K562 (cell line): ENCODE data around the gene SHISA6. TPM values are rescaled to one million over a fixed set of nuclear protein-coding genes. Genes with fewer than 3 reads are reported as not detected.

ENCODE experiments used
- DMBX1 ChIP-seq: fragments of 250-450 bp; sonication (Bioruptor Pico); IDR thresholded peaks from 2 replicates; pipeline ENCODE4 v1.8.0; 2022; ENCODE audit warnings: inconsistent platforms, mild to moderate bottlenecking, moderate library complexity, borderline replicate concordance
- FOXK1 ChIP-seq: sonication (generic); formaldehyde crosslinking; IDR thresholded peaks from 2 replicates; pipeline ENCODE4 v1.8.0; 2022; ENCODE audit warnings: missing genetic modification reagents, mild to moderate bottlenecking, borderline replicate concordance
- MED1 ChIP-seq: sonication (generic); formaldehyde crosslinking; IDR thresholded peaks from 2 replicates; pipeline ENCODE4 v1.8.1; 2023; ENCODE audit warnings: missing genetic modification reagents, borderline replicate concordance
- RERE ChIP-seq: sonication (generic); formaldehyde crosslinking; IDR thresholded peaks from 2 replicates; pipeline ENCODE4 v1.8.0; 2023; ENCODE audit warnings: missing genetic modification reagents, mild to moderate bottlenecking, borderline replicate concordance
- RHOXF2B ChIP-seq: fragments of 250-450 bp; sonication (Bioruptor Pico); conservative IDR thresholded peaks from 2 replicates; pipeline ENCODE4 v1.5.1; 2021
- RNF219 ChIP-seq: fragments of 250-450 bp; sonication (Bioruptor Pico); IDR thresholded peaks from 2 replicates; pipeline ENCODE4 v1.5.0; 2022; ENCODE audit warnings: mild to moderate bottlenecking
- TAF9B ChIP-seq: fragments of 450-650 bp; IDR thresholded peaks from 2 replicates; pipeline ENCODE4 v1.6.1; 2018; ENCODE audit warnings: mild to moderate bottlenecking; ENCODE audit not compliant: partially characterized antibody
- ZBTB7A ChIP-seq: IDR thresholded peaks from 2 replicates; pipeline ENCODE4 v1.6.1; 2011; ENCODE audit warnings: low read depth, mild to moderate bottlenecking, low read length, moderate library complexity, borderline replicate concordance; ENCODE audit not compliant: control insufficient read depth
- polyA plus RNA-seq, 8 experiments: library from polyadenylated mRNA; depleted of rRNA in 4 of 8; stranded (reverse) in 5 of 8; unstranded in 3 of 8; fragments of >200 nt; fragmentation: Nextera tagmentation in 2 of 8; fragmentation: Illumina TruSeq in 1 of 8; extraction: Ambion mirVana in 2 of 8; extraction: Trizol in 1 of 8; gene quantifications; 2 replicates each; pipeline versions ENCODE4 v1.2.1 to v1.2.3, GENCODE V29; 2011 to 2014; ENCODE audit warnings: inconsistent platforms in 1 of 8, missing spikeins in 1 of 8
- total RNA-seq, 7 experiments: library from RNA; depleted of rRNA in 6 of 7; stranded (reverse); fragments of >200 nt in 6 of 7; fragmentation: Illumina TruSeq in 2 of 7; extraction: Trizol in 2 of 7; gene quantifications; 2 replicates each; pipeline versions ENCODE4 v1.2.1 to v1.2.3, GENCODE V29; 2011 to 2021; ENCODE audit warnings: low replicate concordance in 1 of 7
- TF ChIP-seq, protein P1 (sequence below): fragments of 200-600 bp; sonication (generic); IDR thresholded peaks from one replicate; pipeline ENCODE4 v1.6.1; 2012; ENCODE audit warnings: mild to moderate bottlenecking, low read depth, low read length, inconsistent platforms

Gene SHISA6
- total and polyA plus RNA-seq, 9 of the 15 experiments (the other 6 are each of a cell fraction or from before 2014, with no cell fraction given) = not detected

DNA sequence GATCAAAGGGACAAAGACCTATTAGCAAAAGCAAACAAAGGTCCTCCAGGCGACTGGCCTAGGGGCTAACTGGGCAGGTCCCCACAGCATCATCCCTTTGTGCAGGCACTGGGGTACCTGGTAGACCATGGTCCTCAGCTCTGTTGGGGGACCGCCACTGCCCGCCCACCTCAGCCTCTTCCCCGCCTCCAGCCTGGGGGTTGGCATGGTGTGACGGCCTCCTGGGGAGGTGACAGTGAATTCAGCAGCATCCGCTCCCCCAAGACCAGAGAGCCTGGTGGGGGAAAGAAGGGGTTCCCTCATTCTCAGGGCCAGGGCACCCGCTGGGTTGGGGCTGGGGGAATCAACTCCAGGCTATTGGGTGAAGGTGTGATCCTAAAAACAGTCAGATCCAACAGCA lies 318.6 kb downstream of the SHISA6 start (continued):
- TF ChIP-seq RERE (CRISPR knock-in tag) (no peak), ZBTB7A (no peak), RHOXF2B (CRISPR knock-in tag) (no peak), RNF219 (CRISPR knock-in tag) (no peak), FOXK1 (no peak), MED1 (CRISPR knock-in tag) (no peak), TAF9B (no peak), DMBX1 (CRISPR knock-in tag) (no peak)
- TF ChIP-seq, protein P1, sequence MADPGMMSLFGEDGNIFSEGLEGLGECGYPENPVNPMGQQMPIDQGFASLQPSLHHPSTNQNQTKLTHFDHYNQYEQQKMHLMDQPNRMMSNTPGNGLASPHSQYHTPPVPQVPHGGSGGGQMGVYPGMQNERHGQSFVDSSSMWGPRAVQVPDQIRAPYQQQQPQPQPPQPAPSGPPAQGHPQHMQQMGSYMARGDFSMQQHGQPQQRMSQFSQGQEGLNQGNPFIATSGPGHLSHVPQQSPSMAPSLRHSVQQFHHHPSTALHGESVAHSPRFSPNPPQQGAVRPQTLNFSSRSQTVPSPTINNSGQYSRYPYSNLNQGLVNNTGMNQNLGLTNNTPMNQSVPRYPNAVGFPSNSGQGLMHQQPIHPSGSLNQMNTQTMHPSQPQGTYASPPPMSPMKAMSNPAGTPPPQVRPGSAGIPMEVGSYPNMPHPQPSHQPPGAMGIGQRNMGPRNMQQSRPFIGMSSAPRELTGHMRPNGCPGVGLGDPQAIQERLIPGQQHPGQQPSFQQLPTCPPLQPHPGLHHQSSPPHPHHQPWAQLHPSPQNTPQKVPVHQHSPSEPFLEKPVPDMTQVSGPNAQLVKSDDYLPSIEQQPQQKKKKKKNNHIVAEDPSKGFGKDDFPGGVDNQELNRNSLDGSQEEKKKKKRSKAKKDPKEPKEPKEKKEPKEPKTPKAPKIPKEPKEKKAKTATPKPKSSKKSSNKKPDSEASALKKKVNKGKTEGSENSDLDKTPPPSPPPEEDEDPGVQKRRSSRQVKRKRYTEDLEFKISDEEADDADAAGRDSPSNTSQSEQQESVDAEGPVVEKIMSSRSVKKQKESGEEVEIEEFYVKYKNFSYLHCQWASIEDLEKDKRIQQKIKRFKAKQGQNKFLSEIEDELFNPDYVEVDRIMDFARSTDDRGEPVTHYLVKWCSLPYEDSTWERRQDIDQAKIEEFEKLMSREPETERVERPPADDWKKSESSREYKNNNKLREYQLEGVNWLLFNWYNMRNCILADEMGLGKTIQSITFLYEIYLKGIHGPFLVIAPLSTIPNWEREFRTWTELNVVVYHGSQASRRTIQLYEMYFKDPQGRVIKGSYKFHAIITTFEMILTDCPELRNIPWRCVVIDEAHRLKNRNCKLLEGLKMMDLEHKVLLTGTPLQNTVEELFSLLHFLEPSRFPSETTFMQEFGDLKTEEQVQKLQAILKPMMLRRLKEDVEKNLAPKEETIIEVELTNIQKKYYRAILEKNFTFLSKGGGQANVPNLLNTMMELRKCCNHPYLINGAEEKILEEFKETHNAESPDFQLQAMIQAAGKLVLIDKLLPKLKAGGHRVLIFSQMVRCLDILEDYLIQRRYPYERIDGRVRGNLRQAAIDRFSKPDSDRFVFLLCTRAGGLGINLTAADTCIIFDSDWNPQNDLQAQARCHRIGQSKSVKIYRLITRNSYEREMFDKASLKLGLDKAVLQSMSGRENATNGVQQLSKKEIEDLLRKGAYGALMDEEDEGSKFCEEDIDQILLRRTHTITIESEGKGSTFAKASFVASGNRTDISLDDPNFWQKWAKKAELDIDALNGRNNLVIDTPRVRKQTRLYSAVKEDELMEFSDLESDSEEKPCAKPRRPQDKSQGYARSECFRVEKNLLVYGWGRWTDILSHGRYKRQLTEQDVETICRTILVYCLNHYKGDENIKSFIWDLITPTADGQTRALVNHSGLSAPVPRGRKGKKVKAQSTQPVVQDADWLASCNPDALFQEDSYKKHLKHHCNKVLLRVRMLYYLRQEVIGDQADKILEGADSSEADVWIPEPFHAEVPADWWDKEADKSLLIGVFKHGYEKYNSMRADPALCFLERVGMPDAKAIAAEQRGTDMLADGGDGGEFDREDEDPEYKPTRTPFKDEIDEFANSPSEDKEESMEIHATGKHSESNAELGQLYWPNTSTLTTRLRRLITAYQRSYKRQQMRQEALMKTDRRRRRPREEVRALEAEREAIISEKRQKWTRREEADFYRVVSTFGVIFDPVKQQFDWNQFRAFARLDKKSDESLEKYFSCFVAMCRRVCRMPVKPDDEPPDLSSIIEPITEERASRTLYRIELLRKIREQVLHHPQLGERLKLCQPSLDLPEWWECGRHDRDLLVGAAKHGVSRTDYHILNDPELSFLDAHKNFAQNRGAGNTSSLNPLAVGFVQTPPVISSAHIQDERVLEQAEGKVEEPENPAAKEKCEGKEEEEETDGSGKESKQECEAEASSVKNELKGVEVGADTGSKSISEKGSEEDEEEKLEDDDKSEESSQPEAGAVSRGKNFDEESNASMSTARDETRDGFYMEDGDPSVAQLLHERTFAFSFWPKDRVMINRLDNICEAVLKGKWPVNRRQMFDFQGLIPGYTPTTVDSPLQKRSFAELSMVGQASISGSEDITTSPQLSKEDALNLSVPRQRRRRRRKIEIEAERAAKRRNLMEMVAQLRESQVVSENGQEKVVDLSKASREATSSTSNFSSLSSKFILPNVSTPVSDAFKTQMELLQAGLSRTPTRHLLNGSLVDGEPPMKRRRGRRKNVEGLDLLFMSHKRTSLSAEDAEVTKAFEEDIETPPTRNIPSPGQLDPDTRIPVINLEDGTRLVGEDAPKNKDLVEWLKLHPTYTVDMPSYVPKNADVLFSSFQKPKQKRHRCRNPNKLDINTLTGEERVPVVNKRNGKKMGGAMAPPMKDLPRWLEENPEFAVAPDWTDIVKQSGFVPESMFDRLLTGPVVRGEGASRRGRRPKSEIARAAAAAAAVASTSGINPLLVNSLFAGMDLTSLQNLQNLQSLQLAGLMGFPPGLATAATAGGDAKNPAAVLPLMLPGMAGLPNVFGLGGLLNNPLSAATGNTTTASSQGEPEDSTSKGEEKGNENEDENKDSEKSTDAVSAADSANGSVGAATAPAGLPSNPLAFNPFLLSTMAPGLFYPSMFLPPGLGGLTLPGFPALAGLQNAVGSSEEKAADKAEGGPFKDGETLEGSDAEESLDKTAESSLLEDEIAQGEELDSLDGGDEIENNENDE = no peak
